Astrocyte (in vitro differentiated cells and primary cell): ENCODE results near the gene NCAPD2.

Experiments
- EZH2 ChIP-seq: IDR thresholded peaks from 2 replicates; pipeline ENCODE4 v1.6.1; 2012; ENCODE audit warnings: mild to moderate bottlenecking, low read length, inconsistent platforms; ENCODE audit not compliant: insufficient read depth
- TF ChIP-seq, protein P1 (sequence below): IDR thresholded peaks from 2 replicates; pipeline ENCODE4 v1.5.1; 2011; ENCODE audit warnings: low read depth, mild to moderate bottlenecking, inconsistent platforms, low read length, moderate library complexity; ENCODE audit not compliant: insufficient read depth

DNA sequence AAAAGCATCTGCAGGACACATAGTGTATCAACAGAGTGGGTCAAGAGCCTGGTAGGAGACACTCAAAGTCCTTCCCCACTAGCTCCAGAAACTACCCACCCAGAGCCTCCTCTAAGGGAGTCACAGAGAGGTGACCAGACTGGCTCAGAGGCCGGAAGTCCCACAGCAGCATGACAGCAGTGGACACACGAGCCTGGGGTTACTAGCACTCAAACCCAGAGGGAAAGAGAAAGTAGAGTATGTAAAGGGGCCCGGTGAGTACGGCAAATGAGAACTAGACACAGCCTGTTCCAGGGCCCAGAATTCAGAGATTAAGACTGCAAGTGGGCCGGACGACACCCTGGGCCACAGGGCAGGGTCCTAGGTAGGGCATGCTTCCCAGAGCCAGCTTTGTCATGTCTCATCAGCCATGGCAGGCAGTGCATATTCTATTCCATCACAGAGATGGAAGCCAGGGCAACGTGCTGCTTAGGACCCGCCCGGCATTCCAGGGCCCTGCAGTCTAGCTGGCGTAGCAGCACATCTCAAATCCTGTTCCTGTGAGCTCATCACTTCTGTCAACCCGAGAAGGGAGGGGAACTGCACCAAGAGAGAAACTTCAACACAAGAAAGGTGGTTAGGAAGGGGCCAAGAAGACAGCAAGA is 57.7 kb downstream of the NCAPD2 start:
- TF ChIP-seq EZH2, result no peak
- TF ChIP-seq, protein P1, sequence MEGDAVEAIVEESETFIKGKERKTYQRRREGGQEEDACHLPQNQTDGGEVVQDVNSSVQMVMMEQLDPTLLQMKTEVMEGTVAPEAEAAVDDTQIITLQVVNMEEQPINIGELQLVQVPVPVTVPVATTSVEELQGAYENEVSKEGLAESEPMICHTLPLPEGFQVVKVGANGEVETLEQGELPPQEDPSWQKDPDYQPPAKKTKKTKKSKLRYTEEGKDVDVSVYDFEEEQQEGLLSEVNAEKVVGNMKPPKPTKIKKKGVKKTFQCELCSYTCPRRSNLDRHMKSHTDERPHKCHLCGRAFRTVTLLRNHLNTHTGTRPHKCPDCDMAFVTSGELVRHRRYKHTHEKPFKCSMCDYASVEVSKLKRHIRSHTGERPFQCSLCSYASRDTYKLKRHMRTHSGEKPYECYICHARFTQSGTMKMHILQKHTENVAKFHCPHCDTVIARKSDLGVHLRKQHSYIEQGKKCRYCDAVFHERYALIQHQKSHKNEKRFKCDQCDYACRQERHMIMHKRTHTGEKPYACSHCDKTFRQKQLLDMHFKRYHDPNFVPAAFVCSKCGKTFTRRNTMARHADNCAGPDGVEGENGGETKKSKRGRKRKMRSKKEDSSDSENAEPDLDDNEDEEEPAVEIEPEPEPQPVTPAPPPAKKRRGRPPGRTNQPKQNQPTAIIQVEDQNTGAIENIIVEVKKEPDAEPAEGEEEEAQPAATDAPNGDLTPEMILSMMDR, result no peak
